ENCODE results near the gene MALT1.
"Not testable (repeated sequence)": the region's sequence is repeated elsewhere in the genome, so short reads cannot be mapped to it uniquely, and the experiment has no call there.

The MALT1 gene

DNA sequence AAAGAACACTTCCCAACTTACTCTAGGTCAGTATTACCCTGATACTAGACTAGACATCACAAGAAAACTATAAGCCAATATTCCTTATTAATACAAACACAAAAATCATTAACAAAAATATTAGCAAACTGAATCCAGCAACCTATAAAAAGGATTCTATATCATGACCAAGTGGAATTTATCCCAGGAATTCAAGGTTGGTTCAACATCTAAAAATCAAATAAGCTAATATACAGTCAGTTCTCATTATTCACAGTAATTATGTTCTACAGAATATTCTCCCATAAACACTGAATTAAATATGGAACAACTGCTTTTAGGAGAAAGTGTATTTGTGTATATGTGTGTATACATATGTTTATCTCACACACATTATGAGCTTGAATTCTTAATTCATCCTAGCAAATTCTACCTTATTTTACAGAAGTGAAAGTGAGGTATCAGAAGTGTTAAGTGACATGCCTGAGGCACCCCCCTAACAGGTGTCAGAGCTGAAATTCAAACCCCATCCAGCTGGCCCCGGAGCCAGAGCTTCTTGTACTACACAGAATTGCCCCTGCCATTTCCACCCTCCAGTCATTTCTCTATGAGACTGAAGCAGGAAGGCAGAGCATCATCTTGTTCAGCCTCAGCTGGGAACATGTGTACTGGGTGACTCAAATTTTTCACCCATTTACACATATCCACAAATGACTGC lies 77.8 kb downstream of the MALT1 start:
- DNase-seq: no peak

DNA sequence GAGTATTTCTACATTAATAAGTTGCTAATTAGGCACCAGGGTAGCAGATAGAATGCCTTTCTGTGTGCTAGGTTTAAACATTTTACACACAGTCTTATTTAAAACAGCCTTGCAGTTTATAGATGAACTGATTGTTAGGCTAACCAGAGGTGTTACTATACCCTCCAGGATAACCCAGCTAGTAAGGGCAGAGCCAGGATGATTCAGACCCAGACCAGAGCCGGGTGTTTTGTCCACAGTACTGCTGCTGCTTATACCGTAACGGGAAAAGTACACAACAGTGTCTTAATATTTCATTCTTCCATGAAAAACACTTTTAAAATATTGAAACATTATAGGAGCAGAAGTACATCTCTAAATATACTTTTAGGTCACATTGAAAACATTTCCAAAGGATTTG lies 82.7 kb downstream of the MALT1 start:
- DNase-seq: no peak

DNA sequence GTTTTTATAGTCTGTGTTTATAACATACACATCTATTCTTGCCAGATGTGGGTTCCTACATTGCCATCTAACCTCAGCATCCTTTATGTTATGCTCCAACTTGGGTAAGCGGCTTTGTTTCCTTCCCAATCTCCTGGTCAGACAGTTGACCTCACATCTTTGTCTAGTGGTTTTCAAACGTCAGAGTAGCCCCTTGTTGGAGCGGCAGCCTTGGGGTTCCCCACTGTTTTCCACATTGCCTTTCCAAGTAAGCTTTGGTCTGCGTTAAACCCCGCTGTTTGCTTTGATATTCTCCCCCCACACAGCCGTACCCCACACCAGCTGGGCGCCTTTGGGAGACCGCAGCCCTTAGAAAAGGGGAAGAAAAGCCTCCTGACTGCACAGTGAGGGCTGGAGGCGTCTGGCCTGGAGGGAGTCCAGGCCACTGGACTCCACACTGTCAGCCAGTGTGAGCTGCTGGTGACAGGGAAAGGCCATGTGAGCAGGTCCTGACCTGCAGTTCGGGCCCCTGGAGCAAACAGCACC lies 83.3 kb downstream of the MALT1 start:
- no peak for DNase-seq

DNA sequence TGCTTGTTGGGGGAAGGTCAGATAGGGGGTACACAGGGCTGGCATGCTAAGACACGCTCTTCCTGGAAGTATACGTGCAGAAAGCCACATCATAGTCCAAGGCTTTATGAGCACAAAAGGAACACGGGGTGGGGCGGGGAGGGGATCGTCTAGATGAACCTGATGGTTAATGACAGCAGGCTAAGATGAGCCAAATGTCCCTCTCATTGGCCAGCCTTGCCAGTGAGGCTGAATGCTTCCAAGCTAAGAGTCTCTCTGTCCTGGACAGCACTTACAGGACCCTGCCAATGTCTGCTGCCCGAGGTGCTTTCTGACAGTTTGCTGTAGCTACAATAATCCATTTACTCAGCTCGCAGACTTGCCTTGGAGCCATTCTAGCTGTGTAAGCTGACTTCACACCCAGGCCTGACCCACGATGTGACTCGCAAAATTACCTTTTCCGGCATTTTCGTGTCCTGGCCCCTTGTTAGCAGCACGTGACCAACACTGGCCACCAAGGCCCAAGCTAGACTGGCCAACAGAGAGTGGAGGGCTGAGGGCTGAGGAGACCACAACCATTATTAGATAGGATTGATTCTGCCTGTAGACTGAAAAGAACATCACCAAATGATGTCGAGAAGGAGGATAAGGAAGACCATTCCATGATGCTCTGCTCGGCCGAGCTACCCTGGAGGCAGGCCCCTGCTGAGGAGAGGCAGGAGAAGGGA lies 84.2 kb downstream of the MALT1 start:
- DNase-seq: no peak

DNA sequence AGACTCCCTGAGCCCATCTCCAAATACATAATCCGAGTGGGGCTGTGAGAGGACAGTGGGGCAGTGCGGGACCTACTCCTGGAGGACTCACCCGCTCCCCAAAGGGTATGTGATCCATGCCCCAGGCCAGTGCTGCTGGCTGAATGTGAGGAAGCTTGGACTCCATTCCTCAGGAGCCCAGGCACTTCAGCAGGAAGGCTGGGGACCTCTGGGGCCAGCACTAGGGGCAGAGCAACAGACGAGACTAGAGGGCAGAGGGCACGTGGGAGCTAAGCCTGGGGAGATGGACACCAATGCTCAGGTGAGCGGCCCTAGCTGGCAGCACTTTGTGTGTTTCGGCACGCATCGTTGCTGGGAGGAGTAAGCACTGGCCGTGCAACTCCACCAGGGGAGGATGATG lies 84.9 kb downstream of the MALT1 start:
- DNase-seq: no peak

DNA sequence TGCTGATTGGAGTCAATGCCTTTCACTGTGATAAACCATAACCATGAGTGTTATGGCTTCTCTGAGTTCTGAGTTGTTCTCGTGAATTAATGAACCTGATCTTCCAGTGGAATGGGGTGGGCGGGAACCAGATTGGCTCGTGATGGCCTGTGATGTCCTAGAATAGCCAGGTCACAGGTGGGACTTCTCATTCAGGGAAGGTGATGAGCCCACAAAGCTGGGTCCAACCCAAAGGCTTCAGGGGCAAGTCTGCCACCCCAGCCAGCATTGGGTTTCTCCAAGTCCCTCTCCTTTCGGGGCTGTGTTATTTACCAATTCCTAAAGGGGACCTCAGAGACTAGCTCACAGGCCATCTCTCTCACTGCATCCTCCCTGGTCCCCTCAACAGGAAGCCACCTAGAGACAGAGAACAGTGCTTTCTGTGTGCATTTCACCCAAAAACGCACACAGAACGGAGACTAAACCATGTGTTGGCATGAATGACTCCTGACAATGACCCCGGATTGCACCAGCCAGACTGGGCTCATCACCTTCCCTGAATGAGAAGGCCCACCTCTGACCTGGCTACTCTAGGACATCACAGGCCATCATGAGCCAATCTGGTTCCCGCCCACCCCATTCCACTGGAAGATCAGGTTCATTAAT lies 85.5 kb downstream of the MALT1 start:
- no peak for DNase-seq

DNA sequence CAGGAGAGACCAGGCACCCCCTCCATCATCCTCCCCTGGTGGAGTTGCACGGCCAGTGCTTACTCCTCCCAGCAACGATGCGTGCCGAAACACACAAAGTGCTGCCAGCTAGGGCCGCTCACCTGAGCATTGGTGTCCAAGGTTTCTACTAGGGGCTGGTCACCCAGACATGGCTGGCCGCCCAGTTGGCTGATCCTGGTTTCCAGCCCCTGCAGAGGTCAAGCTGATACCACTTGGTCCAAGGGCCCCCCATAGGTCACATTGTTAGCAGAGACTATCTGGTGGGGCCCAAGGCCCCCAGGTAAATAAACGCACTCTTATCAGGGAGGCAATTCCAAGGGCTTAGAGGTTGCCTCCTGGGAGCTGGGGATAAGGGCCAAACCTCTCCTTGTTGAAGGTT lies 86.1 kb downstream of the MALT1 start:
- DNase-seq: not testable (repeated sequence)

DNA sequence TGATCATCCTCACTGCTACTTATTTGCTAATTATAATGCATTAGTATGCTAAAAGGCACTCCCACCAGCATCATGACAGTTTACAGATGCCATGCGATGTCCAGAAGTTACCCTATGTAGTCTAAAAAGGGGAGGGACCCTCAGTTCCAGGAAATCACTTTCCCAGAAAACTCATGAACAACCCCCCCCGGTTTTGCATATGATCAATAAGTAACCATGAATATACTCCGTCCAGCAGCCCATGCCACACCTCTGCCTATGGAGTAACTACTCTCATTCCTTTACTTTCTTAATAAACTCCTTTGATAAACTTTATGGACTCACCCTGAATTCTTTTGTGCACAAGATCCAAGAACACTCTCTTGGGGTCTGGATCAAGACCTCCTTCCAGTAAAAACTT lies 86.8 kb downstream of the MALT1 start:
- DNase-seq: no peak

DNA sequence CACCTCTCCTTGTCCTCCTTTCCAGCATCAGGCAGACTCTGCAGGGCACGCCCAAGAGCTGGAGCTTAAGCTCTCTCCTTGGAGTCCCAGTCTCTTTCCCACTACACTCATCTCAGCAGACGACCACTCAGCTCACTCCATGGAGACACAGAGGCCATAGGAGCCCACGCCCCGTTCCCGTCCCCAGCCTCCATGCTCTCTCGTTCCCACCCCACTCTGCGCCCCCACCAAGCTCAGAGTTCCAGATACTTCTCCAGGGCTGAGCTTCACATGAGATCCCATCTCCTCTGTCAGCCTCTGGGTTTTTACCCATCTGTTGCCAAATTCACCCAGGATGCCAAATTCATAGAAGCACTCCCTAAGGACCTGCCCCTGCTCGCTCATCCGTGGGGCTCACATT lies 87.3 kb downstream of the MALT1 start:
- no peak for DNase-seq

DNA sequence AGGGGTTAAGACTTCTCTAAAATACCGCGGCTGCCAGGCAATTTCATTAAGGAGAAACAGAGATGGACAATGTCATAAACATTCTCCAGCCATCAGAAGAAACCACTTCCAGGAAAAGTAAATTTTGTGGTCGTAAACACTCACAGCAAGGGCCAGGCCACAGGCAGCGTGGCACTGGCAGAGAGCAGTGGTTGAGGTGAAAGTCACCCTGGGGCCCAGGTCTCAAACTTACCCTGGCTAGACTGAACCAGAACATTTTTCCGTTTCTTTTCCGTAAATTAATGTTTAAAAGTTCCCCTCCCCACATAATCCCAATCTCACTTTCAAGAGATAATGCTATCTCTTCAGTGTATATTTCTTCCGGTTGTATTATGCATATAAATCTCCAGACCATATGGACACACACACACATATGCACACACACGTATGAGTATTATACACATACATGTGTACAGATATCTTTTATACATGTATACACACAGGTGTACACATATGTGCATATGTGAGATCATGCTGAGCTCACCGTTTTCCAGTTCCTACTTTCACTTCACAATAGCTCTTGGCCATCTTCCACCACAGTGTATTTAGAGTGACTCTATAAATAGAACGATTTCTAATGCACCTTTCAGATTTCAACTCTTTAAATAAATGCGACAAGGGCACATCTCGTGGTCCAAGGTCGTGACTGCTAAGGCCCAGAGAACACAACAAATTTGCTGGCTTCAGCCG lies 90.1 kb downstream of the MALT1 start:
- no peak for DNase-seq

DNA sequence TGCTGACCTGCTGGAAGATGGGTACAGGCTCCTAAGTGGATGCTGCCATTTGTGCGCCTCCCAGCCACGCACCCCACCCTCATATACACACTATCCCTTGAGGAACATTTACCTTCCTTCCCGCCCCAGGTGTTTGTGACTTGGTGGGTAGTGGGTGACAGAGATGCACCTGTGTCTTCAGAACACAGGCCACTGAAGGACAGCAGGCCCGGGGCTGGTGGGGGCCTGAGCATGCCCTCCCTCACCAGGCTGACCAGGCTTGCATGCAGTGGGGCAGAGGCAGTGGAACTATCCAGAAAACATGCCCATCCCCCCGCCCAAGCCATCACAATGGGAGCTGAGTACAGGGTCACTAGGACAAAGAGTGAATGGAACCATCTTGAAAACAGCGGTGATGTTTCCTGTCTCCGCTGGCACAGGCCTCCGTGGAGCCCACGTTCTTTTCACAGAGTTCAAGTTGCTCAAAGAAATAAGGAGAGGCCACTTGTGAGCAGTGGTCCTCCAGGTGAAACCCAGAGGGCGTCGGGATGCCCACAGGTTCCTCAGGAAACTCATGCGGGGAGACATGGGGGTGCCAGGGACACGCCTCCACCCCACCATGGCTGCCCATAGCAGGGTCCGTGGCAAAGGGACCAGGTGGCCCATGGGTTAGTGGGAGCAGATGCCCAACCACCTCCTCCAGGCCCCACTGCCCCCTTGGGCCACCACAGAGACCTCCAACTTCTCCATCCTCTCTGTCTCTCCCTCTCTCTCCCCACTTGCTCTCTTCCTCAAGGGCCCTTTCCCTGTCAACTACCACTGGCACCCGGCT lies 90.9 kb downstream of the MALT1 start:
- no peak for DNase-seq

DNA sequence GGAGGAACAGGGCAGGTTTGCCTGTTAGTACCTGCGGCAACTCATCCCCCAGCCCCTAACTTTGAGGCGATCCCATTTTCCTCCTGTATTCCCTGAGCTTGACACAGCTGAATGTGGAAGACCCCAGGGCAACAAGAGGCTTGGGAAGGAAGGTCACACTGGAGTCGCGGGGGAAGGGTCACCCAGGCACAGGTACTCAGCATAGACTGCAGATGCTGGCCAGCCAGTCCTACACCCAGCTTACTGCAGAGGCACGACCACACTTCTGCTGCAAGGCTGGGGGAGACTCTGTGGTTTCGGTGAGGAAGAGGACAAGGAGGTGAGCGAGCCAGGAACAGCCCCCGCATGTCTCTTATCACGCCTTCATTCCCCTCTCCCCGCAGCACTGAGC lies 91.5 kb downstream of the MALT1 start:
- no peak for DNase-seq

DNA sequence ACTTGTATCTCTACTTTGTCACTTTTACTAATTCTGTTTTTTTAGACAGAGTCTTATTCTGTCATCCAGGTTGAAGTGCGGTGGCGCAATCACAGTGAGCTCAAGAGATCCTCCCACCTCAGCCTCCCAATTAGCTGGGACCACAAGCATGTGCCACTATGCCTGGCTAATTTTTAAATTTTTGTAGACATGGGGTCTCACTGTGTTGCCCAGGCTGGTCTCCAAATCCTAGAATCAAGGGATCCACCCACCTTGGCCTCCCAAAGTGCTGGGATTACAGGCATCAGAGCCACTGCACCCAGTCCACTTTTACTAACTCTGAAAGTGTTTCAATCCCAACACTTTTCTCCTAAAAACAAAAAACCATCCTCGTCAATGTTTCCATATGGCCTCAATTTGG lies 94.9 kb downstream of the MALT1 start:
- DNase-seq: no peak

DNA sequence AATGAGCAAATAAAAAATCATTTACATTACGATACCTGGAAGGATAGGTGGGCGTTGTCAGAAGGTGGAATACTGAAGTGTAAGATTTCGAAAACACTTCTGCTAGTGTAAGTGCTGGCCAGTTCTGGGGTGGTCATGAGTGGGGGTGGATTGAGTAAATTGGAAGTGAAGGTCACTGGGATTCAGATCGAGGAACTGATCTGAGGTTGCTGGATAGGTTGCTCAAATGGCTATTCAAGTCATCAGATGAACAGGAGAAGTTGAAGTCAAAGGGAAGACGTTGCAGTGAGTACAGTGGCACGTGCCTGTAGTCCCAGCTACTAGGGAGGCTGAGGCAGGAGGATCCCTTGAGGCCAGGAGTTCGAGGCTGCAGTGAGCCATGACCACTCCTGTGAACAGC lies 95.7 kb downstream of the MALT1 start:
- DNase-seq: no peak

DNA sequence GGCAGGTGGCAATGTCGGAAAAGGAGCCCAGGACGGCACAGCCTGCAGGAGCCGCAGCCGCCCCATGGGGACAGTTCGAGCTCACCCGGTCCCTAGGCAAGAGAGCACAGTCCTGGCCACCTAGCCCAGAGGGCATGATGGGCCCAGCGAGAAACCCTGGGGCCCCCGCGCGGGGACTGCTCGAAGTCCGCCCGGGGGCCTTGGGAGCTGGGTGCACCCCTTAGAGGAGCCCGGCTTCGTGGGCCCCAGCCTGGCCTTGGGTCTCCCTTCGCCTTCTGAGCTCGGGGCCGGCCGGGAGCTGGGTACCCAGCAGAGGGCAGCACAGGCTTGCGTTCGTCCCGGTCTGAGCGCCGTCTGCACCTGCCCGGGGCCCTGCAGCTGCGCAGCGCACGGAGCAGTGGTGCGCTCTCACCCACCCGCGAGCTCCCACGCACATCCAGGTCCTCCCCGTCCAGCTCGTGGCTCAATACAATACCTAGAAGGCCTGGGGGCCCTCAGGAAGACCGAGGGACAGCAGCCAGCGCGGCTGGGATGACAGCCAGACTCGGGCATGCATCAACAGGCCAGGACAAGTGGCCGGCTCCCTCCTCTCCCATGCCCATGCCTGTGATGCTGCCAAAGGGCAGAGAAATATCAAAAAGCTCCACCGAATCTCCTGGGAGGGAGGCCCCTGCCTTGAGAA lies 97.2 kb downstream of the MALT1 start:
- peak; percentile 67 for DNase-seq

DNA sequence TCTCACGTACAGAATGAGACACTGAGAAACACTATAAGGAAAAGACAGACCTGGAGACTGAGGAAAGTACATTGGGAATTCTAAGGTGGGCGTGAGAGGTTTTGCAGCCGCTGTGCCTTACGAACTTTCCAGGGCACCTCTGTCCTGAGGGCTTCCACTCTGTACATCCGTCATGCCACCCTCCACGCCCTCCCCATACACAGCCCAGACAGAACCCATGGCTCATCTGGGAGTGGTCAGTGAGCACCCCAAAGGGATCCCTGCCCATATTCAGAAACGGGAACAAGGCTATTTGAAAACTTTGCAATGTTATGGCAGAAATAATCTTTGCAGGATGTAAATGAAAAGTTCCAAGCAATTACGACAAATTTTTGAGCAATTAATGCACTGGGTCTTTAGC lies 98.1 kb downstream of the MALT1 start:
- DNase-seq: no peak

DNA sequence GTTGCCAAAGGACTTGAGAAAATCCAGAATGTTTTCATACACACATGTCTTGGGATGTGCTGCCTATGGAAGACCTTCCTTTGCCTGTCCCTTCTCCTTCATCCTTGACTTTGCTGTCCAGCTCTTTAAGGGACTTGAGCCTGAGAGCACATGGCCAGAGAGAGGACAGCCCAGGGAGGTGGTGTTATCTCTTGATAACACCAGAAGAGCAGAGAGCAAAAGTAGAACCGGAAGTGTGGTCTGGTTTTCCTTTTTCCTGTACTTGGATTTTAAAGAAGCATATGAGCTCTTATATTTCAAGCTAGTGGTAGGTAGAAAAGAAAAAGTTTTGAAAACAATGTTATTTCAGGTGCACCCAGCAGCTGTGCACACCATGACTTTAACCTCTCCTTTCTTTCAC lies 99.3 kb downstream of the MALT1 start:
- no peak for DNase-seq

DNA sequence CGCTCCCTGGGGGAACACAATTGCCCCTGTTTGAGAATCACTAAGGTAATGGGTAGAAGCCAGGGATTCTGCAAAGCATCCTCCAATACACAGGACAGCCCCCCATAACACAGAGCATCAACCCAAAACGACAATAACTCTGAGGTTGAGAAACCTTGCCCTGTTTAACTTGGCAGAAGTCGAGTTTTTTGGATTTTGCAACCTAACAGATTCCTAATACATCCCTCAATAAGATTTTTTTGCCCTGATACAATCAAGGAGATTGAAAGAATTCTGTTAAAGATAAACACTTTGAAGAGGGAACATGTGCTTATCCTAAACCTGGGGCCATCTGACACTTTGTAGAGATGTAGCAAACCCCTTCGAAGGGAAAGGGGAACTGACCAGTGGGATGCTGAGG lies 100.9 kb downstream of the MALT1 start:
- DNase-seq: no peak

DNA sequence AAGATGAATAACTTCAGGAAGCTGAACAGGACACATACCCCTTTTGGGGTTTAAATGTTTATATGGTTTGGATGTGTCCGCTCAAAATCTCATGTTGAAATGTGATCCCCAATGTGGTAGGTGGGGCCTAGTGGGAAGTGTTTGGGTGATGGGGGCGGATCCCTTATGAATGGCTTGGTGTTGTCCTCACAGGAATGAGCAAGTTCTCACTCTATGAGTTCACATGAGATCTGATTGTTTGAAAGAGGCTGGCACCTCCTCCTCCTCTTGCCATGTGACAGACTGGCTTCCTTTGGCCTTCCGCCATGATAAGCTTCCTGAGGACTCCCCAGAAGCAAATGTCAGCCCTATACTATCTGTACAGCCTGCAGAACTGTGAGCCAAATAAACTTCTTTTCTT lies 104.8 kb downstream of the MALT1 start:
- DNase-seq: no peak

DNA sequence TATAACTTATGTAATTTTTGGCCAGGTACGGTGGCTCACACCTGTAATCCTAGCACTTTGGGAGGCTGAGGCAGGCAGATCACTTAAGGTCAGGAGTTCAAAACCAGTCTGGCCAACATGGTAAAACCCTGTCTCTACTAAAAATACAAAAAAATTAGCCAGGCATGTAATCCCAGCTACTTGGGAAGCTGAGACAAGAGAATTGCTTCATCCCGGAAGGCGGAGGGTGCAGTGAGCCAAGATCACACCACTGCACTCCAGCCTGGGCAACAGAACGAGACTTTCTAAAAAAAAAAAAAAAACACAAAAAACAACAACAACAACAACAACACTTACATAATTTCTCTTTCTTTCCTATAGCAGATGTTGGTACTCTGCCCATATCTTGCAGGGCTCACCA lies 105.3 kb downstream of the MALT1 start:
- not testable (repeated sequence) for DNase-seq

DNA sequence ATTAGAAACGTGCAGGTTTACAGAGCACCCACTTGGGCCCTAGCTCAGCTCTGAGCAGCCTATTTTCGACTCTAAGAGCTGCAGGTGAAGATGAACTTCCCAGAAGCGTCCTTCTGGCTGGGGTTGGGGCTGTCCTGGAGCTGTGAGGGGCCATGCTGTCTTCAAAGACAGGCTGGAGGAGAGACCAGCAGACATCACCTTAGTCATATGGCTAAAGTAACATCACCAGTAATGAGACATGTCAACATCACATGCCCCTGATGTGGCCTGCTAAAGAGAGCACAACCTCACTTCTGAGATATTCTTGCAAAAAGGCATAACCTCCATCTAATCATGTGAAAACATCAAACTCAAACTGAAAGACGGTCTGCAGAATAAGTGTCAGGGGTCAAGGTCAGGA lies 106.2 kb downstream of the MALT1 start:
- no peak for DNase-seq

DNA sequence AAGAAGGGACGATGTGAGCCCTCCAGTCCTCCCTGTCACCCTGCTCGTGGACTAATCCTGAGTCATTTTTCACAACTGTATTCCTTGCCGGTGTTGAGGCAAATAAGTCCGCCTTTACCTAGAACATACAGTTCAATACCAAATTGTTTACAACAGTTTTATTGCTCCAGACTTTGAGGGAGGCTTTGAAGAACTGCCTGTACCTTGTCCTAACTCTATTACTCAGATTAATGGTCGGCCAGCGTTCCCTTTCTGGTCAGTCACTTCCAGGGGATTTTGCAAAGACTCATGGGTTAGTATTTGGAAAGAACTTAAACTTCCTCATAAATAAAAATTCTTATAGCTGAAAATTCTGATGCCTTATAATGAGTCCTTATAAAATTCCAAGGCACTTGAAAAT lies 108.3 kb downstream of the MALT1 start:
- no peak for DNase-seq
